OCI-LY3 (cell line): ENCODE data around the gene SMCO3.

Experiments used
- H2AFZ ChIP-seq: fragments of 200-600, 300-600 bp; shearing (Covaris generic); 2 replicates; pipeline ENCODE4 v1.6.0; 2014; ENCODE audit warnings: antibody characterized with exemption, low read depth, low read length
- H3K27ac ChIP-seq: fragments of 200-600, 300-600 bp; sonication (generic); 2 replicates; pipeline ENCODE4 v1.5.1; 2014; ENCODE audit warnings: mild to moderate bottlenecking, low read length, moderate library complexity, mixed read lengths
- H3K27me3 ChIP-seq: fragments of 200-600, 300-600 bp; sonication (generic); 2 replicates; pipeline ENCODE4 v1.6.1; 2014; ENCODE audit warnings: low read depth, low read length, mixed read lengths
- H3K36me3 ChIP-seq: fragments of 200-600, 300-600 bp; sonication (generic); replicated peaks from 2 replicates; pipeline ENCODE3; 2014; ENCODE audit warnings: low read depth, low read length, mixed read lengths
- H3K4me1 ChIP-seq: fragments of 300-600, 200-600 bp; sonication (generic); 2 replicates; pipeline ENCODE4 v1.6.1; 2014; ENCODE audit warnings: low read length, mixed read lengths
- H3K4me2 ChIP-seq: fragments of 200-600, 300-600 bp; sonication (generic); 2 replicates; pipeline ENCODE4 v1.6.1; 2014; ENCODE audit warnings: low read length, mixed read lengths
- H3K4me3 ChIP-seq: fragments of 300-600, 200-600 bp; sonication (generic); 2 replicates; pipeline ENCODE4 v1.5.1; 2014; ENCODE audit warnings: antibody characterized with exemption, mild to moderate bottlenecking, low read length, moderate library complexity
- H3K79me2 ChIP-seq: fragments of 300-600, 200-600 bp; shearing (Covaris generic); 2 replicates; pipeline ENCODE4 v1.6.1; 2014; ENCODE audit warnings: mild to moderate bottlenecking, low read length, mixed read lengths
- H3K9ac ChIP-seq: fragments of 300-600, 200-600 bp; shearing (Covaris generic); 2 replicates; pipeline ENCODE4 v1.6.0; 2014; ENCODE audit warnings: mild to moderate bottlenecking, low read length, moderate library complexity
- H3K9me3 ChIP-seq: fragments of 200-600, 300-600 bp; shearing (Covaris generic); 2 replicates; pipeline ENCODE4 v1.6.1; 2014; ENCODE audit warnings: low read length, mixed read lengths; ENCODE audit not compliant: insufficient read depth
- H4K20me1 ChIP-seq: fragments of 200-600, 300-600 bp; sonication (generic); 2 replicates; pipeline ENCODE4 v1.6.1; 2016; ENCODE audit warnings: low read length, mixed read lengths; ENCODE audit not compliant: insufficient read depth
- EZH2phosphoT487 ChIP-seq: fragments of 200-600 bp; shearing (Covaris generic); IDR thresholded peaks from 2 replicates; pipeline ENCODE4 v1.6.1; 2018; ENCODE audit warnings: antibody characterized with exemption, mixed run types, low read depth
- TF ChIP-seq, protein P1 (sequence below): fragments of 200-600, 300-600 bp; sonication (generic); IDR thresholded peaks from 2 replicates; pipeline ENCODE4 v1.5.1; 2014; ENCODE audit warnings: antibody characterized with exemption, low read length, low read depth

The SMCO3 gene

DNA sequence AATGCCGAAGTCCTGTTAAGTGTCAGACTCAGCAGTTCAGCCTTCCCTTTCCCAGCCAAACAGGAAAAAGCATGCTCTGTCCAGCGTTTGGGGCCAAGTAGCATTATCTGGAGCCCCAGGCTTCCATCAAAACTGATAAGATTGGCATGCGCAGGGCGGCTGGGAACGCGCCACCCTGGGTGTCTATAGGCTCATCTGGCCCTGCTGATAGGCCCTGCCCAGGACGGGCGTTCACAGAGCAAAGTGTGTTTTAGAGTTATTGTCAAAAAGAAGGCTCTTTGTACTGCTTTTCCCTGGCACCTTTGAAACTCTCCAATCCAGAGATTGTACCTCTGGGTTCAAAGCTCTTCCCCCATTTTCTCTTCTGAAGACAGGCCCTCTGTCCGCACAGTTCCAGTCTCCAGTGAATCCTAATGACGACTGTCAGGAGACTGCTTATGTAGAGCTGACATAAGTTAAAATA is 29.5 kb upstream of the SMCO3 start, which contains the start of gene ART4:
ART4 (minus strand) TSS at position 102 of the 463 bp plus-strand sequence. CDS start 413 bp downstream, outside the sequence.
- Histone ChIP-seq H2AFZ (no peak within 1 kb of the TSS), H3K4me2 (no peak within 1 kb of the TSS), H3K27ac (no peak within 1 kb of the TSS), H4K20me1 (no peaks in the 10 kb centered on the region), H3K9me3 (no peaks in the 10 kb centered on the region), H3K36me3 (no peaks in the 10 kb centered on the region), H3K4me3 (no peak within 1 kb of the TSS), H3K79me2 (no peaks in the 10 kb centered on the region), H3K27me3 (no peaks in the 10 kb centered on the region), H3K4me1 (no peaks in the 10 kb centered on the region; the same call in 1 of the 2 replicates), H3K9ac (no peak within 1 kb of the TSS)
- TF ChIP-seq, protein P1, sequence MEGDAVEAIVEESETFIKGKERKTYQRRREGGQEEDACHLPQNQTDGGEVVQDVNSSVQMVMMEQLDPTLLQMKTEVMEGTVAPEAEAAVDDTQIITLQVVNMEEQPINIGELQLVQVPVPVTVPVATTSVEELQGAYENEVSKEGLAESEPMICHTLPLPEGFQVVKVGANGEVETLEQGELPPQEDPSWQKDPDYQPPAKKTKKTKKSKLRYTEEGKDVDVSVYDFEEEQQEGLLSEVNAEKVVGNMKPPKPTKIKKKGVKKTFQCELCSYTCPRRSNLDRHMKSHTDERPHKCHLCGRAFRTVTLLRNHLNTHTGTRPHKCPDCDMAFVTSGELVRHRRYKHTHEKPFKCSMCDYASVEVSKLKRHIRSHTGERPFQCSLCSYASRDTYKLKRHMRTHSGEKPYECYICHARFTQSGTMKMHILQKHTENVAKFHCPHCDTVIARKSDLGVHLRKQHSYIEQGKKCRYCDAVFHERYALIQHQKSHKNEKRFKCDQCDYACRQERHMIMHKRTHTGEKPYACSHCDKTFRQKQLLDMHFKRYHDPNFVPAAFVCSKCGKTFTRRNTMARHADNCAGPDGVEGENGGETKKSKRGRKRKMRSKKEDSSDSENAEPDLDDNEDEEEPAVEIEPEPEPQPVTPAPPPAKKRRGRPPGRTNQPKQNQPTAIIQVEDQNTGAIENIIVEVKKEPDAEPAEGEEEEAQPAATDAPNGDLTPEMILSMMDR: no peak
- TF ChIP-seq EZH2phosphoT487: no peak

DNA sequence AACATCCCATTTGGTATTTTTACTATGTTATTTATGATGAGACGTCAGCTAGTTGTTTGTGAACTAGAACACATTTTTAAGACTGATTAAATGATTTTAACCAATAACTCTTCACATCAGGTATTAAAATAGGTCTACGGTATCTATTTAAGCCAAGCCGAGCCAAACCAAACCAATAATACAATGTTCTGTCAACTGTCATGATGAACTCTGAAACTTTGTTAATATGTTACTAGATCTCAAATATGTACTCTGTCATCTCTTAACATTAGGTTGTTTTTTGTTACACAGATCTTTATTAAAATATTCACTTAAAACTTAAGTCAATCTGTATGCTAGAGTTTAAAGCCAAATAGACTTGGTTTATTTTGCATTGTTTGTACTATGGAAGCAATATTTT is 28.3 kb upstream of the SMCO3 start:
- no peak overlapping the region for H3K4me2 ChIP-seq
- H4K20me1 ChIP-seq: no peaks in the 10 kb centered on the region
- no peak overlapping the region for H3K9ac ChIP-seq
- no peaks in the 10 kb centered on the region; the same call in 1 of the 2 replicates for H3K4me1 ChIP-seq
- no peak overlapping the region for H3K4me3 ChIP-seq
- H2AFZ ChIP-seq: no peak overlapping the region
- H3K9me3 ChIP-seq: no peaks in the 10 kb centered on the region
- TF ChIP-seq EZH2phosphoT487: no peak
- TF ChIP-seq, protein P1: no peak
- H3K27ac ChIP-seq: no peak overlapping the region
- no peaks in the 10 kb centered on the region for H3K27me3 ChIP-seq
- no peaks in the 10 kb centered on the region for H3K79me2 ChIP-seq
- H3K36me3 ChIP-seq: no peaks in the 10 kb centered on the region

DNA sequence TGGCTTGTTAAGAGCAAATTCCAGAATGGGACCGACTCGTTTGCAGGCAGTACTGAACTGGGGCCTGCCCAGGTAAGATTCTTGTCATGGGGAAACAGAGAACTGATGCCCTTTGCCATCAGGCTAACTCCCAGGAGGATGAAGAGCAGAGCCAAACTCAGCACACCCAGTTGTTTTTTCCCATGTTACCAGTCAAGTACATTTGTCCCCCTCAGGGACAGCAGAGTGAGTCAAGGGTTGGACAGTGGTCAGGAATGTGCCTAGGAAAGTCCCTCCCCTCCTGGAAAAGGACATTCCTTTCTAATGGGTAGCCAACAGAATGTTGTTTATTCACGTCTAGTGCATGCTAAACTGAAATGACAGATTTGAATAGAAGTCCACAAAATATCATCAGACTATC is 27.8 kb upstream of the SMCO3 start:
- Histone ChIP-seq H2AFZ (no peak overlapping the region), H3K36me3 (no peaks in the 10 kb centered on the region), H3K27ac (no peak overlapping the region), H3K9ac (no peak overlapping the region), H4K20me1 (no peaks in the 10 kb centered on the region), H3K27me3 (no peaks in the 10 kb centered on the region), H3K79me2 (no peaks in the 10 kb centered on the region), H3K4me2 (no peak overlapping the region), H3K4me3 (no peak overlapping the region), H3K4me1 (no peaks in the 10 kb centered on the region; the same call in 1 of the 2 replicates), H3K9me3 (no peaks in the 10 kb centered on the region)
- no peak for TF ChIP-seq EZH2phosphoT487
- TF ChIP-seq, protein P1: no peak

DNA sequence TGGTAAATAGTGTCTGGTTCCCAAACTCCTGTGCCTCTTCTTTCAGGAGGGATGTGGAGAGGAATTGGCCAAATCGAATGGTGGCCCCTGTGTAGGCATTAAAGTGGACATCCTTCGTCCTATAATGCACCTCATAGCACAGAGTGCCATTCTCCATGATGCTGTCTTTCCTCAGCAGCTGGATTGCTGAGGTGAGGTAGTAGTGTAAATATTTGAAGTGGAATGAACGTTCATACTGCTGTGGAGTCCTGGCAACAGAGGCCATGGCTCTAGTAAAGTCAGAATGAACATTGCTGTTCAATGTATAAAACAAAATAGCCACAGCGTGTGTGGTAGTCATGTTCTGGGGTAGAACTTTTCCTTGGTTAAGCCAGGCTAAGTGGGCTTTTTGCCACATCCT is 26.6 kb upstream of the SMCO3 start:
- Histone ChIP-seq H3K79me2 (no peaks in the 10 kb centered on the region), H3K9me3 (no peaks in the 10 kb centered on the region), H3K27ac (no peak overlapping the region), H3K4me3 (no peak overlapping the region), H2AFZ (no peak overlapping the region), H3K4me2 (no peak overlapping the region), H3K9ac (no peak overlapping the region), H3K4me1 (no peaks in the 10 kb centered on the region; the same call in 1 of the 2 replicates), H3K27me3 (no peaks in the 10 kb centered on the region), H4K20me1 (no peaks in the 10 kb centered on the region), H3K36me3 (no peaks in the 10 kb centered on the region)
- TF ChIP-seq, protein P1: no peak
